Activated B cell treated with CpG ODN at 0.5 μM for 24 hours (primary cell): Measurements from ENCODE around the gene COQ10B. TPM values are rescaled to one million over a fixed set of nuclear protein-coding genes. Genes with fewer than 3 reads are reported as not detected.
"Not testable (repeated sequence)": the region's sequence is repeated elsewhere in the genome, so short reads cannot be mapped to it uniquely, and the experiment has no call there.

ENCODE experiments used
- ATAC-seq: fragments of 200-7000 bp; cut with Tn5 transposase; one replicate; pipeline ENCODE4 v1.10.0; 2021; ENCODE audit warnings: low read depth, mild to moderate bottlenecking, moderate library complexity
- CTCF ChIA-PET: fragments of 350-600 bp; sonication (Branson Sonifier 250); formaldehyde crosslinking; loops from one replicate; lab custom pipeline; 2021; ENCODE audit warnings: antibody characterized with exemption; lab: Charles Lee
- POLR2A ChIA-PET: fragments of 350-600 bp; sonication (Branson Sonifier 250); formaldehyde crosslinking; loops from one replicate; lab custom pipeline; 2021; ENCODE audit warnings: antibody characterized with exemption; lab: Charles Lee
- DNase-seq: peaks from one replicate; pipeline ENCODE4 v3.0.0; 2022
- H3K27ac Mint-ChIP-seq: one replicate; pipeline ENCODE4 v1.8.0; 2020; ENCODE audit warnings: mixed read lengths
- H3K27me3 Mint-ChIP-seq: one replicate; pipeline ENCODE4 v1.8.0; 2021; ENCODE audit warnings: mixed read lengths
- H3K36me3 Mint-ChIP-seq: one replicate; pipeline ENCODE4 v1.8.0; 2021; ENCODE audit warnings: low read depth, mixed read lengths
- H3K4me1 Mint-ChIP-seq: one replicate; pipeline ENCODE4 v1.8.0; 2021; ENCODE audit warnings: mixed read lengths
- H3K4me3 Mint-ChIP-seq: one replicate; pipeline ENCODE4 v1.8.0; 2020; ENCODE audit warnings: mild to moderate bottlenecking, mixed read lengths
- H3K9me3 Mint-ChIP-seq: one replicate; pipeline ENCODE4 v1.8.0; 2020; ENCODE audit warnings: mixed read lengths
- CTCF ChIP-seq: fragments of 200-600 bp; IDR thresholded peaks from one replicate; pipeline ENCODE4 v1.8.0; 2022; ENCODE audit warnings: antibody characterized with exemption, mild to moderate bottlenecking
- intact Hi-C: fragments of 100-400 bp; cut with micrococcal nuclease; formaldehyde crosslinking; loops from one replicate; pipeline ENCODE4 v1.15.1; 2024
- total RNA-seq: library from RNA; stranded (reverse); gene quantifications from 2 replicates; pipeline ENCODE4 v1.2.3, GENCODE V29; 2022

Gene COQ10B
- total RNA-seq, 1 donor from 2014 or later, result 27.5 TPM

- Mint-ChIP-seq H3K36me3 (peaks cover 67% of the 10 kb centered on the region), H3K4me3 (no peak overlapping the region), H3K9me3 (no peaks in the 10 kb centered on the region), H3K4me1 (no peaks in the 10 kb centered on the region), H3K27me3 (no peaks in the 10 kb centered on the region), H3K27ac (no peak overlapping the region)
- no peak for ATAC-seq
- no peak for TF ChIP-seq CTCF
- no peak for DNase-seq
- ChIA-PET CTCF (no interaction called here), POLR2A (no interaction called here)
- intact Hi-C loops, result loop anchor here (2.0 kb wide), 1 partner anchor 19 kb away; no protein-coding TSS in a partner anchor
Measured at GRCh38 chr2:197477797-197478196, 24.4 kb downstream of the COQ10B start.

GRCh38 chr2:197480165-197481036 lies 27.0 kb downstream of the COQ10B start:
- POLR2A ChIA-PET, result no interaction called here
- DNase-seq (no peak), ATAC-seq (no peak)
- Mint-ChIP-seq H3K36me3 (peaks cover 64% of the 10 kb centered on the region), H3K4me1 (no peaks in the 10 kb centered on the region), H3K27ac (no peak overlapping the region), H3K4me3 (no peak overlapping the region), H3K9me3 (peaks cover 4% of the 10 kb centered on the region), H3K27me3 (no peaks in the 10 kb centered on the region)
- intact Hi-C loops, result loop anchor here (2.0 kb wide), 1 partner anchor 16 kb away; no protein-coding TSS in a partner anchor
- no peak for TF ChIP-seq CTCF
- CTCF ChIA-PET, result no interaction called here

- H3K27ac Mint-ChIP-seq, H3K27me3 Mint-ChIP-seq, H3K4me1 Mint-ChIP-seq, intact Hi-C loops, CTCF ChIA-PET, H3K9me3 Mint-ChIP-seq, DNase-seq, ATAC-seq, H3K4me3 Mint-ChIP-seq: not testable (repeated sequence)
- POLR2A ChIA-PET, result interaction anchor here (0.7 kb wide), 1 partner anchor 32 kb away, joined by 6 read pairs; no protein-coding TSS in a partner anchor
- H3K36me3 Mint-ChIP-seq, result peaks cover 76% of the 10 kb centered on the region
Measured at GRCh38 chr2:197484248-197484647, 30.9 kb downstream of the COQ10B start.

- H3K9me3 Mint-ChIP-seq, result peaks cover 4% of the 10 kb centered on the region
- POLR2A ChIA-PET, result no interaction called here
- intact Hi-C loops, result no loop called here
- TF ChIP-seq CTCF, result no peak
- no peaks in the 10 kb centered on the region for H3K27me3 Mint-ChIP-seq
- peaks cover 79% of the 10 kb centered on the region for H3K36me3 Mint-ChIP-seq
- no peak overlapping the region for H3K4me3 Mint-ChIP-seq
- no peak for ATAC-seq
- H3K4me1 Mint-ChIP-seq, result no peaks in the 10 kb centered on the region
- H3K27ac Mint-ChIP-seq, result no peak overlapping the region
- no peak for DNase-seq
- CTCF ChIA-PET, result no interaction called here
Measured at GRCh38 chr2:197486175-197486574, 32.8 kb downstream of the COQ10B start.

GRCh38 chr2:197487385-197487784 lies 34.0 kb downstream of the COQ10B start:
- ATAC-seq (no peak), DNase-seq (no peak)
- H3K9me3 Mint-ChIP-seq, result peaks cover 4% of the 10 kb centered on the region
- TF ChIP-seq CTCF, result no peak
- intact Hi-C loops, result no loop called here
- H3K27ac Mint-ChIP-seq, result no peak overlapping the region
- H3K27me3 Mint-ChIP-seq, result no peaks in the 10 kb centered on the region
- peaks cover 83% of the 10 kb centered on the region for H3K36me3 Mint-ChIP-seq
- H3K4me1 Mint-ChIP-seq, result no peaks in the 10 kb centered on the region
- ChIA-PET POLR2A (no interaction called here), CTCF (no interaction called here)
- H3K4me3 Mint-ChIP-seq, result no peak overlapping the region
